Testis (tissue), 3 donors: Measurements from ENCODE around the gene RASA1. TPM values are rescaled to one million over a fixed set of nuclear protein-coding genes. Genes with fewer than 3 reads are reported as not detected.

Source experiments
- DNase-seq: peaks from one replicate; pipeline ENCODE4 v3.0.0-alpha.2; 2019
- H3K27ac ChIP-seq, 2 donors: fragments of 200-600 bp; sonication (generic); one replicate each; pipeline ENCODE4 v1.5.1; 2019
- H3K27me3 ChIP-seq: fragments of 200-600 bp; sonication (generic); one replicate; pipeline ENCODE4 v1.5.1; 2019
- H3K36me3 ChIP-seq: fragments of 200-600 bp; sonication (generic); one replicate; pipeline ENCODE4 v1.5.1; 2017; ENCODE audit warnings: low read depth; ENCODE audit errors: missing control alignments
- H3K4me1 ChIP-seq: fragments of 200-600 bp; sonication (generic); one replicate; pipeline ENCODE4 v1.5.1; 2019
- H3K4me3 ChIP-seq, 2 donors: fragments of 200-600 bp; sonication (generic); one replicate each; pipeline ENCODE4 v1.5.1; 2017 to 2019
- H3K9me3 ChIP-seq: fragments of 200-600 bp; sonication (generic); one replicate; pipeline ENCODE4 v1.5.1; 2017
- CTCF ChIP-seq, 3 experiments: fragments of 450-650 bp in 2 of 3; fragments of 200-600 bp in 1 of 3; sonication (generic) in 1 of 3; IDR thresholded peaks; one replicate each; pipeline ENCODE4 v1.5.1; 2016 to 2019; ENCODE audit warnings: antibody characterized with exemption in 3 of 3, mild to moderate bottlenecking in 2 of 3, moderate library complexity in 1 of 3
- POLR2A ChIP-seq: fragments of 450-650 bp; IDR thresholded peaks from one replicate; pipeline ENCODE4 v1.6.1; 2017; ENCODE audit warnings: antibody characterized with exemption, mild to moderate bottlenecking, moderate library complexity
- WGBS, 2 donors: methylation state at CpG; one replicate each; pipeline ENCODE4 v1.1.5; 2018; 5-methylcytosine and 5-hydroxymethylcytosine counted together
- intact Hi-C: fragments of 100-400 bp; cut with DNase I; formaldehyde crosslinking; loops from one replicate; pipeline ENCODE4 v1.15.1; 2023; ENCODE audit warnings: low total_unique reads
- polyA plus RNA-seq: library from polyadenylated mRNA; stranded (reverse); fragments of 350-450 nt; fragmentation: Illumina TruSeq; extraction: RNeasy Lipid Tissue Mini Kit (QIAGEN cat#74804); gene quantifications from one replicate; pipeline ENCODE4 v1.2.3, GENCODE V29; 2014; ENCODE audit warnings: low read depth, low replicate concordance; ENCODE audit not compliant: insufficient read depth
- total RNA-seq, 2 donors: library from RNA; depleted of rRNA; stranded (reverse); fragments of >200 nt; gene quantifications; one replicate each; pipeline ENCODE4 v1.2.3, GENCODE V29; 2016

Gene RASA1
- total and polyA plus RNA-seq, 3 donors from 2014 or later: 45.9 to 65.2 (median 61.1) TPM

GRCh38 chr5:87327998-87328397, 60.3 kb downstream of the RASA1 start:
- WGBS, 2 donors: 76 to 90% methylated on average over 2 of the region's 2 CpGs
- TF ChIP-seq CTCF (IDR thresholded peaks at IDR 0.05) (no peak), POLR2A (no peak)
- no peak overlapping the region for H3K4me3 ChIP-seq

GRCh38 chr5:87329114-87329513, 61.4 kb downstream of the RASA1 start:
- no peaks in the 10 kb centered on the region for H3K36me3 ChIP-seq
- DNase-seq: no peak
- intact Hi-C loops: no loop called here
- no peaks in the 10 kb centered on the region for H3K9me3 ChIP-seq
- H3K27me3 ChIP-seq: no peaks in the 10 kb centered on the region
- no peaks in the 10 kb centered on the region for H3K4me1 ChIP-seq
- WGBS, 2 donors: 91 to 97% methylated on average over 6 of the region's 6 CpGs
- no peak overlapping the region for H3K27ac ChIP-seq
- TF ChIP-seq POLR2A: no peak
- no peak for TF ChIP-seq CTCF (IDR thresholded peaks at IDR 0.05)
- no peak overlapping the region for H3K4me3 ChIP-seq

More at GRCh38 chr5:87327998-87328397, 60.3 kb downstream of the RASA1 start:
- H3K4me1 ChIP-seq: no peaks in the 10 kb centered on the region
- H3K9me3 ChIP-seq: no peaks in the 10 kb centered on the region
- no peak overlapping the region for H3K27ac ChIP-seq
- DNase-seq: no peak
- H3K36me3 ChIP-seq: no peaks in the 10 kb centered on the region
- no peaks in the 10 kb centered on the region for H3K27me3 ChIP-seq
- intact Hi-C loops: no loop called here

GRCh38 chr5:87339986-87340385, 72.3 kb downstream of the RASA1 start:
- intact Hi-C loops: no loop called here
- H3K27ac ChIP-seq: peak overlapping the region in 1 of 2 donors; percentile 4
- DNase-seq: no peak
- H3K4me1 ChIP-seq: no peaks in the 10 kb centered on the region
- no peaks in the 10 kb centered on the region for H3K27me3 ChIP-seq
- H3K9me3 ChIP-seq: no peaks in the 10 kb centered on the region
- no peak overlapping the region for H3K4me3 ChIP-seq
- TF ChIP-seq CTCF (IDR thresholded peaks at IDR 0.05): no peak
- TF ChIP-seq POLR2A: no peak
- no peaks in the 10 kb centered on the region for H3K36me3 ChIP-seq

GRCh38 chr5:87340716-87341115, 73.0 kb downstream of the RASA1 start:
- H3K4me1 ChIP-seq: no peaks in the 10 kb centered on the region
- H3K27me3 ChIP-seq: no peaks in the 10 kb centered on the region
- no peaks in the 10 kb centered on the region for H3K9me3 ChIP-seq
- TF ChIP-seq POLR2A (no peak), CTCF (IDR thresholded peaks at IDR 0.05) (no peak)
- WGBS, 2 donors: 69 to 72% methylated on average over 2 of the region's 2 CpGs
- intact Hi-C loops: no loop called here
- H3K36me3 ChIP-seq: no peaks in the 10 kb centered on the region
- H3K4me3 ChIP-seq: no peak overlapping the region
- no peak for DNase-seq
- peak overlapping the region in 1 of 2 donors; percentile 4 for H3K27ac ChIP-seq

GRCh38 chr5:87347272-87347671, 79.6 kb downstream of the RASA1 start:
- 86 to 95% methylated on average over 1 of the region's 1 CpG for WGBS, 2 donors
- DNase-seq: no peak
- intact Hi-C loops: no loop called here
- Histone ChIP-seq H3K4me1 (no peaks in the 10 kb centered on the region), H3K27me3 (no peaks in the 10 kb centered on the region), H3K36me3 (no peaks in the 10 kb centered on the region), H3K4me3 (no peak overlapping the region), H3K9me3 (no peaks in the 10 kb centered on the region), H3K27ac (no peak overlapping the region)
- TF ChIP-seq CTCF (IDR thresholded peaks at IDR 0.05) (no peak), POLR2A (no peak)
